Spinal cord (tissue), 10 donors: ENCODE data around the gene GUCY2D. TPM values are rescaled to one million over a fixed set of nuclear protein-coding genes. Genes with fewer than 3 reads are reported as not detected.

Experiments used
- DNase-seq, 6 donors: peaks; one replicate each; pipeline versions ENCODE4 v3.0.0 to v3.0.0-alpha.2; 2013 to 2015; ENCODE audit warnings: low spot score in 6 of 6, low read depth in 4 of 6
- H3K27ac ChIP-seq: one replicate; pipeline ENCODE4 v1.5.1; 2013; ENCODE audit warnings: low read depth, low read length, control low read depth
- H3K27me3 ChIP-seq: one replicate; pipeline ENCODE4 v1.6.1; 2013; ENCODE audit warnings: low read length; ENCODE audit not compliant: control insufficient read depth, insufficient read depth
- H3K36me3 ChIP-seq: one replicate; pipeline ENCODE4 v1.6.1; 2013; ENCODE audit warnings: low read length; ENCODE audit not compliant: control insufficient read depth, insufficient read depth
- H3K4me1 ChIP-seq: one replicate; pipeline ENCODE4 v1.6.1; 2013; ENCODE audit warnings: low read length; ENCODE audit not compliant: control insufficient read depth, insufficient read depth
- H3K4me3 ChIP-seq: one replicate; pipeline ENCODE4 v1.5.1; 2013; ENCODE audit warnings: low read depth, low read length, control low read depth
- H3K9me3 ChIP-seq: one replicate; pipeline ENCODE4 v1.6.1; 2013; ENCODE audit warnings: low read length; ENCODE audit not compliant: control insufficient read depth, insufficient read depth
- WGBS: methylation state at CpG from one replicate; pipeline ENCODE4 v1.1.5; 2013; ENCODE audit warnings: missing lambda C conversion rate; ENCODE audit not compliant: insufficient coverage; 5-methylcytosine and 5-hydroxymethylcytosine counted together
- polyA plus RNA-seq, 2 donors: library from polyadenylated mRNA; unstranded; fragments of 120-200 nt; gene quantifications; one replicate each; pipeline ENCODE4 v1.2.1, GENCODE V29; 2013; ENCODE audit not compliant: insufficient read length in 2 of 2
- total RNA-seq, 2 donors: library from RNA; depleted of rRNA in 1 of 2; stranded (reverse); fragments of 120-200 nt in 1 of 2; fragments of >200 nt in 1 of 2; gene quantifications; one replicate each; pipeline versions ENCODE4 v1.2.3 to v1.2.4, GENCODE V29; 2013 to 2014
- donor health status: healthy.

GUCY2D gene
- total and polyA plus RNA-seq, 4 donors = 0.10 to 2.3 (median 0.61) TPM

DNA sequence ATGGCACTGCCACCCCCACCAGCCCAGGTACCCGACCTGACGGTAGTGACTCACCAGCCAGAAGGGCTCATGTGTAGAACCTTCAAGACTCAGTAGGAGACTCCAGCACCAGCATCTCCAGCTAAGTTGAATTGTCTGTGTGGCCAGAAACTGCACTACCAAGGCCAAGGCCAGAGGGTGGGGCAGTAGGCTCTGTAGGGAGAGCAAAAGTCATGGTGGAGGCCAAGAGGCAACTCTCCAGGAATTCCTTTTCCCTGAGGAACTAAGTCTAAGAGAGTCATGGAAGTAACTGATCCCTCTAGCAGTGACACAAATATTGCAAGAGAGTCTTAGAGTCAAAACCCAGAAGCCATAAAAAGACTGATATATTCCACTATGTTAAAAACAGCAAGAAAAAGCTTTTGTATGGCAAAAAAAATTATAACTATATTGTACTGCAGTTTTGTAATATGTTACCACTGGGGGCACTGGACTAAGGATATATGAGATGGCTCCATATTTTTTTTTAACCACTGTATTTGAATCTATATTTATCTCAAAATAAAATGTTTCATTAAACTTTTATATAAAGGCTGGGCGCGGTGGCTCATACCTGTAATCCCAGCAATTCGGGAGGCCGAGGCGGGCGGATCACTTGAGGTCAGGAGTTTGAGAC lies 30.2 kb upstream of the GUCY2D start:
- H3K4me1 ChIP-seq = no peaks in the 10 kb centered on the region
- no peak for DNase-seq
- WGBS = 82% methylated on average over 2 of the region's 8 CpGs

DNA sequence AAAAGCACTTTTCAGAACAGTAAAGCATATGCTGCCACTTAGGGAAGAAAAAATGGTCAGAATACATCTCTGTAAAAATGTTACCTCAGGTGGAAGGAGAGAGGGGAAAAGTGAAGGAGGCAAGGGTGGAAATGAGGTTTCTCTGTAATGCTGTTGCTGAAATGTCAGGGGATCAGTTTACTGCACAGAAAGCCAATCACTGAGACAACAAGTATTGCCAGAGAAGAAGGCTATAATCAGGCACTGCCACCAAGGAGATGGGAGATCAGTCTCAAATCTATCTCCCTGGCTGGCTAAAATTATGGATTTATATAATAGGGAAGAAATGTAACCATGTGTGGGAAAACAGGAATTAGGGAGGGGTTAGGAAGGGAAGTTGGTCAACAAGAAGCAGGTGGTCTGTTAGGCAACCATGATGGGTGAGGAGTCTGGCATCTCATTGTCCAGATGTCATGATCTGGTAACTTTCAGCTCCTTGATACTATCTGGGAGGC lies 27.7 kb upstream of the GUCY2D start:
- Histone ChIP-seq H3K9me3 (peaks cover 1% of the 10 kb centered on the region), H3K27me3 (no peaks in the 10 kb centered on the region), H3K27ac (no peak overlapping the region), H3K4me1 (no peaks in the 10 kb centered on the region), H3K36me3 (no peaks in the 10 kb centered on the region), H3K4me3 (no peak overlapping the region)
- no peak for DNase-seq

More for the DNA sequence above, 30.2 kb upstream of the GUCY2D start:
- Histone ChIP-seq H3K4me3 (no peak overlapping the region), H3K27me3 (no peaks in the 10 kb centered on the region), H3K36me3 (no peaks in the 10 kb centered on the region), H3K9me3 (peaks cover 1% of the 10 kb centered on the region), H3K27ac (no peak overlapping the region)

GRCh38 chr17:7977039-7977438 lies 25.4 kb upstream of the GUCY2D start:
- Histone ChIP-seq H3K9me3 (peaks cover 1% of the 10 kb centered on the region), H3K27ac (no peak overlapping the region), H3K4me1 (no peaks in the 10 kb centered on the region), H3K4me3 (no peak overlapping the region), H3K27me3 (no peaks in the 10 kb centered on the region), H3K36me3 (no peaks in the 10 kb centered on the region)
- 92% methylated on average over 2 of the region's 4 CpGs for WGBS
- no peak for DNase-seq

GRCh38 chr17:7977805-7978204 lies 24.6 kb upstream of the GUCY2D start:
- H3K4me1 ChIP-seq = no peaks in the 10 kb centered on the region
- no CpG with 5 or more reads among the region's 5 CpGs for WGBS

DNA sequence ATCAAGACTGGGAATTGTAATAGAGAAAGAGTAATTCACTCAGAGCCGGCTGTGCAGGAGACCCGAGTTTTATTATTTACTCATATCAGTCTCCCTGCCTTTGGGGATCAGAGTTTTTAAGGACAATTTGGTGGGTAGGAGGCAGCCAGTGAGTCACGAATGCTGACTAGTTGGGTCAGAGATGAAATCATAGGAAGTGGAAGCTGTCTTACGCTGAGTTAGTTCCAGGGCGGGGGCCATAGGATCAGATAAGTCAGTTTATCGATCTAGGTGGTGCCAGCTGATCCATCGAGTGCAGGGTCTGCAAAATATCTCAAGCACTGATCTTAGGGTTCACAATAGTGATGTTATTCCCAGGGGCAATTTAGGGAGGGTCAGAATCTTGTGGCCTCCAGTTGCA lies 20.2 kb upstream of the GUCY2D start:
- H3K9me3 ChIP-seq = no peaks in the 10 kb centered on the region
- WGBS = 81% methylated on average over 5 of the region's 7 CpGs
- H3K27ac ChIP-seq = no peak overlapping the region
- DNase-seq = no peak
- peaks cover 2% of the 10 kb centered on the region for H3K27me3 ChIP-seq
- no peaks in the 10 kb centered on the region for H3K4me1 ChIP-seq
- H3K36me3 ChIP-seq = no peaks in the 10 kb centered on the region
- no peak overlapping the region for H3K4me3 ChIP-seq

More at GRCh38 chr17:7977805-7978204, 24.6 kb upstream of the GUCY2D start:
- DNase-seq = no peak
- peaks cover 1% of the 10 kb centered on the region for H3K9me3 ChIP-seq
- no peaks in the 10 kb centered on the region for H3K36me3 ChIP-seq
- peaks cover 2% of the 10 kb centered on the region for H3K27me3 ChIP-seq
- no peak overlapping the region for H3K27ac ChIP-seq
- no peak overlapping the region for H3K4me3 ChIP-seq

GRCh38 chr17:7982666-7983065 lies 19.7 kb upstream of the GUCY2D start:
- Histone ChIP-seq H3K27ac (no peak overlapping the region), H3K9me3 (no peaks in the 10 kb centered on the region), H3K36me3 (no peaks in the 10 kb centered on the region), H3K4me1 (no peaks in the 10 kb centered on the region), H3K27me3 (peaks cover 2% of the 10 kb centered on the region), H3K4me3 (no peak overlapping the region)
- DNase-seq = no peak
- 95% methylated on average over 4 of the region's 6 CpGs for WGBS

DNA sequence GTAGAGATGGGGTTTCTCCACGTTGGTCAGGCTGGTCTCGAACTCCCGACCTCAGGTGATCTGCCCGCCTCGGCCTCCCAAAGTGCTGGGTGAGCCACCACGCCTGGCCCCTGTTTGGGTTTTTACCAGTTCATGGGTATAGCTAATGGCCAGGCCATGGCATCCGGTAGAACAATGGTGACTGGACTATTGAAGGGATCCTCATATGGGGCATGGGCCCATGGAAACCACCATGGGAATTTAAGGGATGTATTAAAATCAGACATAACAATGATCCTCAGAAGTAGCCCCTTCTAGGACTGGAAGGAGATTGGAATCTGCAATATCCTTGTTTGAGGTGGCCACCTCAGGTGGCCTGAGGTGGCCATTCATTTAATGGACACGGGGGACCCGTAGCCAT lies 17.5 kb upstream of the GUCY2D start:
- Histone ChIP-seq H3K27me3 (peaks cover 2% of the 10 kb centered on the region), H3K27ac (no peak overlapping the region), H3K4me1 (peaks cover 6% of the 10 kb centered on the region), H3K9me3 (no peaks in the 10 kb centered on the region), H3K36me3 (no peaks in the 10 kb centered on the region), H3K4me3 (no peak overlapping the region)
- WGBS = 93% methylated on average over 8 of the region's 9 CpGs
- DNase-seq = no peak

DNA sequence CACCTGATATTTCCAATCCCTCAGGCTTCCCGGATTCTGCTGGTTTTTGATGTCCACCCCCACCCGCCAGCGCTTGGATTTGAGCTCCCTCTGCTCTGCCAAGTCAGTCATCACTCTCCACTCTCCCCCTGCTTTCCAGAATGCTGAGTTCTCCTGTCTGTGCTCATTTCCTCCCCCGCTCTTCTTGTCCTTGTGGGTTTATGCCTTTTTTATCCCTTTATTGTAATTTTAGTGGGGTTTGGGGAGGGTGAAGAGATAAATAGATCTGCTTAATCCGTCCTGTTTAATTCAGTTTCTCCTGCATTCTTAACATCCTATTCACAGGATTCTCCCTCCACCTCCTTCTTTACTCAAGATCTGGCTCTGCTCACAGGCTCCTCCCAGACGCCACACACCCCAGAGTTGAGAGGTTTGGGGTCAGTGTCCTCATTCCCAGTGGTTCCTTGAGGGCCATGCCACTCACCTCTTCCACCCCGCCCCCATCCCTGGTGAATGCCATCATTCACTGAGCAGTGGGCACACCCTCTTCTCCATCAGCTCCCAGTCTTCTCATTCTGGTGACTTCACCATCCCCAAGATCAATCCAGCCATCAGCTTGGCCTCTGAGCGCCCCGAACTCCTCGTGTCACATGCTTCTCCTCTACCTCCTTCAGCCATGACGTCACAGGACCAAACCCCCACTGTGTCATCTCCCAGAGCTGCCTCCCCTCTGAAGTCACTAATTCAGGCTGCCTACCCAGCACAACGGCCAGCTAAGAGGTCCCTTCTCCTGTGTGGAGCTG lies 15.1 kb upstream of the GUCY2D start:
- WGBS = 71% methylated on average over 10 of the region's 12 CpGs
- no peak overlapping the region for H3K27ac ChIP-seq

DNA sequence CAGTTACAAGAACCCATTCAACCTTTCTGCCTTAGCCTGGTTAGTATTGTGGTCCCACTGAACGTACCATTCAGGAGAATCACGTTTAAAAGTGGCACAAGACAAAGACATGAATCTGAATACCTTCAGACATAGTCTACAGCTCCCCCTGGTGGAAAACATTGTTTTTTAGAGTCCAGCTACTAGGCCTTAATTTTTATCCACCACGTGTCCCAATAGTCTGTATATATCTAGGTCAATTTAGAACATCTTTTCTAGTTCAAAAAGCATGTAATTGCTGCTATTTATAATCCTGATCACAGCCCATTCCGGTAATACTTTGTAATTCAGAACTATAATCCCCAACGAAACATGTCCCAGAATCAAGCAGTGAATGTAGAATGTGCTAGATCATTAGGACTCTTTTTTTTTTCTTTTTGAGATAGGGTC lies 13.7 kb upstream of the GUCY2D start:
- Histone ChIP-seq H3K27ac (no peak overlapping the region), H3K9me3 (no peaks in the 10 kb centered on the region), H3K4me3 (no peak overlapping the region), H3K4me1 (peaks cover 13% of the 10 kb centered on the region), H3K27me3 (no peaks in the 10 kb centered on the region), H3K36me3 (no peaks in the 10 kb centered on the region)
- WGBS = no CpG with 5 or more reads among the region's 5 CpGs
- peak; percentile 57 to 97 (median 80) for DNase-seq

More for the DNA sequence above, 15.1 kb upstream of the GUCY2D start:
- Histone ChIP-seq H3K9me3 (no peaks in the 10 kb centered on the region), H3K36me3 (no peaks in the 10 kb centered on the region), H3K4me3 (no peak overlapping the region), H3K27me3 (peaks cover 2% of the 10 kb centered on the region), H3K4me1 (peaks cover 13% of the 10 kb centered on the region)
- DNase-seq = no peak
